ENCODE results near the gene PRLR.
"Not testable (repeated sequence)": the region's sequence is repeated elsewhere in the genome, so short reads cannot be mapped to it uniquely, and the experiment has no call there.

The PRLR gene

GRCh38 chr5:35122819-35123218 is 107.5 kb downstream of the PRLR start:
- H3K27ac Mint-ChIP-seq = no peak overlapping the region
- no peaks in the 10 kb centered on the region for H3K9me3 Mint-ChIP-seq
- H3K4me1 Mint-ChIP-seq = peaks cover 2% of the 10 kb centered on the region
- no peak for DNase-seq
- ATAC-seq = no peak
- no peak overlapping the region for H3K4me3 Mint-ChIP-seq
- no peaks in the 10 kb centered on the region for H3K36me3 Mint-ChIP-seq (ENCODE audit: low read depth)
- peaks cover 25% of the 10 kb centered on the region for H3K27me3 Mint-ChIP-seq

DNA sequence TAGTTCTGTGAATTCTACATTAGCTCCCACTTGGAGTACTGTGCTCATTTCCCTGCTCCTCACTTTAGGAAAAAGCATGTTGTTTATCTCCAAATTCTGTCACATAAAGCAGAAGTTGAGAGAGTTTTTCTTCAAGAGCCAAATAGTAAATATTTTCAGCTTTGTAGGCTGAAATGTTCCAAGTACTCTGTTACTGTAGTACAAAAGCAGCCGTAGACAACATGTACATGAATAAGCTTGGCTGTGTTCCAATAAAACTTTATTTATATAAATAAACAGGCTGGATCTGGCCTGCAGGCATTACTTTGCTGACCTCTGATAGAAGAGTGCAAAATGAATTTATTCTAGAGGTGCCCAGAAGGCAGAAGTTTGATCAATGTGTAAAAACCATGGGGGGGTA is 109.6 kb downstream of the PRLR start:
- no peaks in the 10 kb centered on the region for H3K36me3 Mint-ChIP-seq (ENCODE audit: low read depth)
- H3K27me3 Mint-ChIP-seq = peaks cover 21% of the 10 kb centered on the region
- H3K4me1 Mint-ChIP-seq = peaks cover 3% of the 10 kb centered on the region
- no peak overlapping the region for H3K27ac Mint-ChIP-seq
- no peak for ATAC-seq
- H3K9me3 Mint-ChIP-seq = no peaks in the 10 kb centered on the region
- no peak for DNase-seq
- no peak overlapping the region for H3K4me3 Mint-ChIP-seq

DNA sequence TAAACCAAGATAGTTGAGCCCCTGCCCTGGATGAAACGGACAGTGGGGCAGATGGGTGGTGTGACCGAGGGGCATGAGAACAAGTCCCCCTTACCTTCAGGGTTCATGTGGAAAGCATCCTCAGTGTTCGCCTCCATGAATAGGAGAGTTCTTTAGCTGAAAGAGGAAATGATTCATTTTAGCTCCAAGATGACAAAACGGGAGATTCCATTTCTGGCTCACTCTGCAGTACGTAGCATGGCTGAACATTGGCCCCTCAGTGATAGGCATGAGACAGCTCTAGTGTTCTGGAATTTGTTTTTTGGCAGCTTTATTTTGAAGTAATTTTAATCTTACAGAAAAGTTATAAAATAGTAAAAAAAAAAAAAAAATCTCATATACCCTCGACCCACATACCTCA is 112.3 kb downstream of the PRLR start:
- Mint-ChIP-seq H3K9me3 (no peaks in the 10 kb centered on the region), H3K4me1 (peaks cover 3% of the 10 kb centered on the region), H3K4me3 (no peak overlapping the region), H3K36me3 (ENCODE audit: low read depth) (no peaks in the 10 kb centered on the region), H3K27me3 (peaks cover 32% of the 10 kb centered on the region), H3K27ac (no peak overlapping the region)
- no peak for DNase-seq
- no peak for ATAC-seq

DNA sequence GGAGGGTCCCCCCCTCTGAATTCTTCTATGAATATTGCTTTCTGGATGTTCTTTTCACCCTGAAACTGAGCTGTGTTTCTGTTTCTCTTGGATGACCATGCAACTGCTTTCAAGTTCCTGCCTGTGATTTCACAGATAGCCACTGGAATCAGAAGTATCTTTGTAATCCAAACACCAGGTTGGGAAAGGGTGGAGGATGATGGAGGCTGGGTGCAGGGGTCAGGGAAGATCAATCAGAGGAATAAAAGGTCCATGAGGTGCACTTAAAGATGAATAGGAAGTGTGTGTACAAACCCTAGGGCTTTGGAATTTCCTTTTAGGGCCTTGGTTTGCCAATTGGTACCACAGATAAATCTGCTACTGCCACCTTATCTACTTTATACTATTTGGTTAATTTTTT is 114.4 kb downstream of the PRLR start:
- no peak for DNase-seq
- H3K36me3 Mint-ChIP-seq (ENCODE audit: low read depth) = no peaks in the 10 kb centered on the region
- H3K27me3 Mint-ChIP-seq = peaks cover 22% of the 10 kb centered on the region

DNA sequence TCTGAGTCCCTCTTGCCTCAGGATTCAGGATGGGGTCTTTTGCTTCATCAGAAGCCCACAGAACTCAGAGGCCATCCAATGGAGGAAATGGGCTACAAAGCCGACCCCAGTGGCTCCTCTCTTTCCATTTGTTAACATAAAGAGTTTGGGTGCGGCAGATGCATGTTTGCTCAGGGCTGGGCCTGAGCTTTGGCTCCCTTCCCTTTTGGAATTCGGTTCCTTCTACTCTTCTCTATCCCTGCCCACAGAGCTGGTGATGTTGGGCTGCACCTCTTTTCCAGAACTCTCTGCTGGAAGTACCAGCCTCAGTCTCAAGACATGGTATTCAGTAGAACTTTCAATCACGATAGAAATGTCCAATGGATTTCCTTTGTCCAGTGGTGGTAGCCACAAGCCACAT is 115.6 kb downstream of the PRLR start:
- Mint-ChIP-seq H3K4me1 (peaks cover 3% of the 10 kb centered on the region), H3K36me3 (ENCODE audit: low read depth) (no peaks in the 10 kb centered on the region), H3K4me3 (no peak overlapping the region), H3K9me3 (no peaks in the 10 kb centered on the region), H3K27me3 (peaks cover 17% of the 10 kb centered on the region), H3K27ac (no peak overlapping the region)
- DNase-seq (no peak), ATAC-seq (no peak)

More for the DNA sequence above, 114.4 kb downstream of the PRLR start:
- H3K4me3 Mint-ChIP-seq = no peak overlapping the region
- peaks cover 3% of the 10 kb centered on the region for H3K4me1 Mint-ChIP-seq
- no peaks in the 10 kb centered on the region for H3K9me3 Mint-ChIP-seq
- ATAC-seq = no peak
- H3K27ac Mint-ChIP-seq = no peak overlapping the region

- Mint-ChIP-seq H3K4me1 (no peaks in the 10 kb centered on the region), H3K27ac (no peak overlapping the region), H3K9me3 (no peaks in the 10 kb centered on the region), H3K4me3 (no peak overlapping the region), H3K36me3 (ENCODE audit: low read depth) (no peaks in the 10 kb centered on the region), H3K27me3 (peaks cover 20% of the 10 kb centered on the region)
- DNase-seq (no peak), ATAC-seq (no peak)
These were observed 118.0 kb downstream of the PRLR start for GRCh38 chr5:35112300-35112699.

- not testable (repeated sequence) for DNase-seq; H3K4me3 Mint-ChIP-seq; H3K27ac Mint-ChIP-seq; H3K36me3 Mint-ChIP-seq (ENCODE audit: low read depth); ATAC-seq; H3K4me1 Mint-ChIP-seq; H3K9me3 Mint-ChIP-seq
- H3K27me3 Mint-ChIP-seq = peaks cover 28% of the 10 kb centered on the region
These were observed 125.7 kb downstream of the PRLR start for GRCh38 chr5:35104550-35104949.

GRCh38 chr5:35103637-35104299 is 126.5 kb downstream of the PRLR start:
- Mint-ChIP-seq H3K4me1 (no peaks in the 10 kb centered on the region), H3K27me3 (peaks cover 28% of the 10 kb centered on the region), H3K4me3 (no peak overlapping the region), H3K9me3 (no peaks in the 10 kb centered on the region), H3K36me3 (ENCODE audit: low read depth) (no peaks in the 10 kb centered on the region), H3K27ac (no peak overlapping the region)
- DNase-seq (no peak), ATAC-seq (no peak)

GRCh38 chr5:35101720-35102119 is 128.6 kb downstream of the PRLR start:
- H3K4me1 Mint-ChIP-seq; H3K36me3 Mint-ChIP-seq (ENCODE audit: low read depth); H3K9me3 Mint-ChIP-seq; ATAC-seq; DNase-seq; H3K27ac Mint-ChIP-seq; H3K4me3 Mint-ChIP-seq: not testable (repeated sequence)
- peaks cover 26% of the 10 kb centered on the region for H3K27me3 Mint-ChIP-seq

DNA sequence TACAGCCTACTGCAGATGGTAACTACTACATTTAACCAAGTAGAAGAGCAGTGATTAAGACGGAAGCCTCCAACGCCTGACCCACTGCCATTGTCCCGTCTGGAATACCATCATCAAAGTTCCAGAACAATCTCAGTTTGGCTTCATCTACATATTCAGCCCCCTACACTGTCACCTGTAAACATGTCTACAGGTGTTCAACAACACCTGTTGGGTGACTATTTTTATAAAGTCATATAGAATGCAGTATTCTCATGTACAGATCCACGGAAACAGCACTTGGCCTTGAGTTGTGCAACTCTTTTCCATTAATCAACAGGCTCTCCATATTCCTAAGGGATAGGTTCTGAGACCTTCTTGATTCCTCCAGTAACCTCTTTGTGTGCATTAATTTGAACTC is 129.3 kb downstream of the PRLR start:
- no peaks in the 10 kb centered on the region for H3K36me3 Mint-ChIP-seq (ENCODE audit: low read depth)
- no peak for ATAC-seq
- peaks cover 23% of the 10 kb centered on the region for H3K27me3 Mint-ChIP-seq
- no peak overlapping the region for H3K4me3 Mint-ChIP-seq
- no peaks in the 10 kb centered on the region for H3K9me3 Mint-ChIP-seq
- no peak for DNase-seq
- H3K4me1 Mint-ChIP-seq = no peaks in the 10 kb centered on the region
- no peak overlapping the region for H3K27ac Mint-ChIP-seq

- no peak for DNase-seq
- H3K4me3 Mint-ChIP-seq = no peak overlapping the region
- no peak overlapping the region for H3K27ac Mint-ChIP-seq
- no peak for ATAC-seq
- H3K4me1 Mint-ChIP-seq = no peaks in the 10 kb centered on the region
- no peaks in the 10 kb centered on the region for H3K9me3 Mint-ChIP-seq
- H3K36me3 Mint-ChIP-seq (ENCODE audit: low read depth) = no peaks in the 10 kb centered on the region
- H3K27me3 Mint-ChIP-seq = peaks cover 16% of the 10 kb centered on the region
These were observed 132.1 kb downstream of the PRLR start for GRCh38 chr5:35098214-35098613.

DNA sequence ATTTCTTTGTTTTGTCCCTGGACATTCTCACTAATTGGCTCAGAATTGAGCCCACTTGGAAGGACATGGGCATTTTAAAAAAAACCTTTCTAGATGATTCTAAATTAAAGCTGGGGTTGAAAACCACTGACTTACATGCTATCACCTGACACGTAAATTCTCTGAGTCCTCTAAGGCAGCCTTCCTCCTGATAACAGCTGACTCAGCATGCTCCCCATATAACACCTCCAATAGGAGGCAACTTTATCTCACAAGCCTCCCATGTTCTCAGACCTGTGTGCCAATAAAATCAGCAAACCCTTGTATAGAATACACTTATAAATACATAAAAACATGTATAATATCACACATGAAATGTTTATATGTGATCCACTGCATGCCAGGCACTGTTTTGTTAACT is 133.4 kb downstream of the PRLR start:
- Mint-ChIP-seq H3K4me3 (no peak overlapping the region), H3K36me3 (ENCODE audit: low read depth) (no peaks in the 10 kb centered on the region), H3K27me3 (peaks cover 9% of the 10 kb centered on the region)

DNA sequence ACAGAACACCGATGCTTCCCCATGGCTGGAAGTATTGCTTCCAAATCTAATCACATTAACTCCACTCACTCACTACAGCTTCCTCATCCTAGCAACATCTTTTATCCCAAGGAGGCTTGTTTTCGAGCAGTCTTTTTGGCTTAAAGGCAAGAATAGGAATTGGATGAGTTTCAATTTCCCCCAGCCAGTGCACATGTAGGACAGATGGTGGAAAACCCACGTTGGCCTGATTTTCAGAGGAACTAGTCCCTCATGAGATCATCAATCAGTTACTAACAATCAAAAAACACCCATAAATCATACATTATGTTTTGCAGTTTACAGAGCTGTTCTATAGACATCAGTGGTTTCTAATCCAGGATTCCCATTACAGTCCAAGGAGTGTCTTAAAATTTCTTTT is 134.1 kb downstream of the PRLR start:
- H3K4me1 Mint-ChIP-seq = no peaks in the 10 kb centered on the region
- H3K4me3 Mint-ChIP-seq = no peak overlapping the region
- H3K36me3 Mint-ChIP-seq (ENCODE audit: low read depth) = no peaks in the 10 kb centered on the region
- no peaks in the 10 kb centered on the region for H3K9me3 Mint-ChIP-seq
- peaks cover 6% of the 10 kb centered on the region for H3K27me3 Mint-ChIP-seq
- no peak for DNase-seq
- no peak for ATAC-seq
- H3K27ac Mint-ChIP-seq = no peak overlapping the region

More for the DNA sequence above, 133.4 kb downstream of the PRLR start:
- no peaks in the 10 kb centered on the region for H3K4me1 Mint-ChIP-seq
- no peaks in the 10 kb centered on the region for H3K9me3 Mint-ChIP-seq
- DNase-seq (no peak), ATAC-seq (no peak)
- no peak overlapping the region for H3K27ac Mint-ChIP-seq

DNA sequence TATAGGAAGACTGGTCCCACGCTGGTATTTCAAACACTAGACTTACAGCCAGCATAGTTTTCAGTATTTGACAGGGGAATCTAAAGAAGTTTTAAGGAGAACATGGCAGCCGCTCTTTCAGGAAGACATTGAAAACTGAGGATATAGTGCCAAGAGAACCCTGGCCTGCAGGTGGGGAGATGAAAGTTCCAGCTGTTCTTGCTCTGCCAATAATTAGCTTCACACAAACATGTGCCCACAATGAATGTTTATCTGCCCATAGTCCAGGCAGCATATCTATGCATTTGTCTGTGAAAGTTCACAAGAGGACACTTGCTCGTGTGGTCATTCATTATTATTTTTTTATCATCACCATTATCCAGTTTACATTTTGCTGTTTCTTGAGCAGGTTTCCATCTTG is 134.9 kb downstream of the PRLR start:
- Mint-ChIP-seq H3K9me3 (no peaks in the 10 kb centered on the region), H3K27ac (no peak overlapping the region), H3K4me3 (no peak overlapping the region), H3K4me1 (no peaks in the 10 kb centered on the region), H3K36me3 (ENCODE audit: low read depth) (no peaks in the 10 kb centered on the region), H3K27me3 (peaks cover 3% of the 10 kb centered on the region)
- no peak for DNase-seq
- no peak for ATAC-seq

GRCh38 chr5:35094948-35095347 is 135.3 kb downstream of the PRLR start:
- Mint-ChIP-seq H3K27ac (no peak overlapping the region), H3K36me3 (ENCODE audit: low read depth) (no peaks in the 10 kb centered on the region), H3K4me3 (no peak overlapping the region), H3K9me3 (no peaks in the 10 kb centered on the region), H3K4me1 (no peaks in the 10 kb centered on the region), H3K27me3 (peaks cover 3% of the 10 kb centered on the region)
- ATAC-seq (no peak), DNase-seq (no peak)

DNA sequence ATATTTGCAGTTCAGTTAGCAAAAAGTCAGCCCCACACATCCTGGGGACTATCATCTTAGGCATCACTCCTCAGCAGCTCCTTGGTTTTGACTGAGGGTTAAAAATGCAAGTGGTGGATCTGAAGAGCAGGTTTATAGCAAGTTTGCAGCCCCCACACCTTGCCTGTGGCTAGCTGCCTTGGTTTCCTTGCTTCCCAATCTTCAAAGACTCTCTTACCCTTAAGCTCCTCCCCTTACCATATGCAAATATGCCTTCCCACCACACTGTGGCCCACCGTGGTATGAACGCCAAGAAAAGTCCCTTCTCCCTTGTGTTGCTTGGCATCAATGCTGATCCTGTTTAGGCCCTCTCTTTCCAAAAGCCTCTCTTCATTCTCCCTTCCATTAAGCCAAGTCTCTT is 137.6 kb downstream of the PRLR start:
- no peak for ATAC-seq
- DNase-seq = no peak
- H3K27me3 Mint-ChIP-seq = peaks cover 1% of the 10 kb centered on the region
- no peak overlapping the region for H3K27ac Mint-ChIP-seq
- no peaks in the 10 kb centered on the region for H3K9me3 Mint-ChIP-seq
- H3K36me3 Mint-ChIP-seq (ENCODE audit: low read depth) = no peaks in the 10 kb centered on the region
- no peak overlapping the region for H3K4me3 Mint-ChIP-seq
- H3K4me1 Mint-ChIP-seq = no peaks in the 10 kb centered on the region
